Measurements from ENCODE around the gene ZCCHC3.

ZCCHC3 gene

DNA sequence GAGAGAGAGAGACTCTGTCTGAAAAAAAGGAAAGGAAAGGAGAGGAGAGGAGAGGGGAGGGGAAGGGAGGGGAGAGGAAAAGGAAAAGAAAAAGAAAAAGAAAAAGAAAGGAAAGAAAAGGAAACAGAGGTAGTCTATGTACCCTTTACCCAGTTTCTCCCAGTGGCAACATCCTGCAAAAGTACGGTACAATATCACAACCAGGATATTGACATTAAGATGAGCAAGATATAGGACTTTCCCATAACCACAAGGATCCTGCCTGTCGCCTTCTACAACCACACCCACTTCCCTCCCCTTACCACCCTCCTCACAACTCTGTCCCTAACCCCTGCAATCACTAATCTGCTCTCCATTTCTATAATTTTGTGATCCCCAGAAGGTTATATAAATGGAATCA is 10.9 kb upstream of the ZCCHC3 start:
- Histone ChIP-seq H3K27me3 (ENCODE audit: insufficient read depth, low read length) (peaks cover 14% of the 10 kb centered on the region), H3K27ac (ENCODE audit: low read length) (no peak overlapping the region), H3K36me3 (ENCODE audit: insufficient read depth, low read depth, low read length) (no peaks in the 10 kb centered on the region; the same call in 1 of the 2 replicates), H3K9me3 (ENCODE audit: insufficient read depth, low read depth, low read length) (no peaks in the 10 kb centered on the region), H3K4me1 (ENCODE audit: insufficient read depth, low read length) (peaks cover 3% of the 10 kb centered on the region; the same call in 1 of the 2 replicates), H3K9ac (ENCODE audit: low read depth, low read length) (no peak overlapping the region), H3K4me3 (ENCODE audit: low read length) (no peak overlapping the region)

DNA sequence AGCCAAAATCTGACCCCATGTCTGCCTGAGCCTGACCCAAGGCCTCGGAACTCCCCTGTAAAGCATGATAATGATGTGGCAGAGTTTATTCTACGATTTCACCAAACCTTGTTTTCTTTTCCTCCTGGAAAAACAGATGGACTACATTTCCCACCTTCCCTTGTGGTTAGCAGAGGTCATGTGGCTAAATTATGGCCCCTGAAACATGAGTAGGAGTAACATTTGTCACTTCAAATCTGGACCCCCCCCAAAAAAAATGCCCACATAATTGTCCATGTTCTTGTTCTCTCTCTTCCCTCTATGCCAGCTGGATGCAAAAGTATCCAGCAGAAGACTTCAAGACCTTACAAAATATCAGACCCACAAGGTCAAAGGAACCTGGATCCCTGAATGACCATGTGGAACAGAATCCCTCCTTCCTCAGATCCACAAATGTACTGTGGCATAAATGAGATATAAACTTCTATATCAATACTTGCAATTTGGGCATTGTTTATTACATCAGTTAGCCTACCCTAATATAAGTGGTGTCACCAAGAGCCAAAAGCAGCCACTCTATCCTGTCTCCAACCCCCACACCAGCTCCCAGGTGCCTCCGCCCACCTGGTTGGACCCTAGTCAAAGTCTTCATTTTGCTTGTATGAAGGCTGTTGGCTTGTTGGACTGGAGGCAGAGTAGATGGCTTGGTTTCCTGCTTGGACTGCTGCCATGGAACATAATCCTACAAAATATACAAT is 8.2 kb upstream of the ZCCHC3 start:
- Histone ChIP-seq H3K9ac (ENCODE audit: low read depth, low read length) (peak overlapping the region; percentile 95; the same call in 1 of the 2 replicates), H3K9me3 (ENCODE audit: insufficient read depth, low read depth, low read length) (no peaks in the 10 kb centered on the region), H3K27me3 (ENCODE audit: insufficient read depth, low read length) (peaks cover 27% of the 10 kb centered on the region), H3K4me3 (ENCODE audit: low read length) (peak overlapping the region; percentile 99), H3K36me3 (ENCODE audit: insufficient read depth, low read depth, low read length) (no peaks in the 10 kb centered on the region), H3K4me1 (ENCODE audit: insufficient read depth, low read length) (peaks cover 3% of the 10 kb centered on the region; the same call in 1 of the 2 replicates), H3K27ac (ENCODE audit: low read length) (no peak overlapping the region)

DNA sequence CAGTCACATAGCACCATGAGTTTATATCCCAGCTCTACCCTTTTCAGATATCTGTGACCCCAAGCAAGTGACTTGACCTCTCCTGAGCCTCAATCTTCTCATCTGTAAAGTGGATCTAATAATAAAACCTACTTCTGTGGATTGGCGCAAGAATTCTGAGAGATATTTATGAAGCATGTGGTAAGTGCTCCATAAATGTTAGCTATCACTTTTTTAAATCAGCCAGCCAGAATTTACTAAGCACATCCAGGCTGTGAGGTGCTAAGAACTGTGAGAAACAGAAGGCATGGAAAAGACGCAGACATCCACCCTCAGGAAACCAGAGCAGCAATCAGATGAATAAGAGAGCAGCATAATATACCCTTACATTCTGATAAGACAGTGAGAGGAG is 7.7 kb upstream of the ZCCHC3 start:
- H3K9ac ChIP-seq (ENCODE audit: low read depth, low read length): peak overlapping the region; percentile 95
- H3K4me3 ChIP-seq (ENCODE audit: low read length): peak overlapping the region; percentile 99
- no peaks in the 10 kb centered on the region for H3K9me3 ChIP-seq (ENCODE audit: insufficient read depth, low read depth, low read length)
- H3K36me3 ChIP-seq (ENCODE audit: insufficient read depth, low read depth, low read length): no peaks in the 10 kb centered on the region
- H3K27me3 ChIP-seq (ENCODE audit: insufficient read depth, low read length): peaks cover 31% of the 10 kb centered on the region
- H3K4me1 ChIP-seq (ENCODE audit: insufficient read depth, low read length): peaks cover 3% of the 10 kb centered on the region; the same call in 1 of the 2 replicates
- peak overlapping the region; percentile 72 for H3K27ac ChIP-seq (ENCODE audit: low read length)

DNA sequence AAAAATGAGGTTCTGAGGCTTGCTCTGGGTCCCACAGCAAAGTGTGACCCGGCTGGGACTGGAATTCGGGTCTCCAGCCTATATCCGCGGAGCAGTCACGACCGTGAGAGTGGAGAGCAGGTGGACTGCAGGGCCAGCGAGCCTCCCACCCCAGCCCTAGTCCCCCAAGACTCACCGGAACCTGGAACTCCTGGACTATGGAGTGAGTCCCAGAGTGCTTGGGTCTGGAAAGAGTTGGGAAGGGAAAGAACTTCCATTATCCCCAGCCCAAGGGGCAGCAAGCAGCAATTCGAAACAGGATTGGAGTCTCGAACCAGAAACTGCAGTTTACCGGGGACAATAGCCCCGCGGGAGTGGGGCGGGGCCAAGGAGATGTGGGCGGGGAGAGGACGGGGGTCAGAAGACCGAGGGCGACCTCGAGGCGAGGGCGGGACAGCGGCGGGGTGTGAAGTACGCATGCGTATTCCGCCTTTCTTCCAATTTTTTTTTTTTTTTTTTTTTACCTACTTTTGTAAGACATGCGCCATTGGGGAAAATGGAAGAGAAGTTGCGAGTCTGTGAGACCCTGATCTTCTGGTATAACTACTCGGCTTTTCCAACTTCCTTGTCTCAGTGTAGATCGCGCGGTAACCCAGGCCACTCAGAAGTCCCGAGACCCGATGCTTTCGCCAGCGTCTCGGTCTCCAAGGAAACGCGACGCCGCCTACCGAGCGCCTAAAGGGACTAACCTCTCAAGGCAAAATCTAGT is 7.1 kb upstream of the ZCCHC3 start, which contains the start of gene C20orf96:
C20orf96 (minus strand) TSS at position 667 of the 748 bp plus-strand sequence; CDS start at position 527, 140 bp downstream.
- peak within 1 kb of the TSS; percentile 99 for H3K4me3 ChIP-seq (ENCODE audit: low read length)
- peak within 1 kb of the TSS; percentile 95 for H3K9ac ChIP-seq (ENCODE audit: low read depth, low read length)
- H3K27me3 ChIP-seq (ENCODE audit: insufficient read depth, low read length): peaks cover 37% of the 10 kb centered on the region
- H3K4me1 ChIP-seq (ENCODE audit: insufficient read depth, low read length): peaks cover 3% of the 10 kb centered on the region; the same call in 1 of the 2 replicates
- no peaks in the 10 kb centered on the region for H3K9me3 ChIP-seq (ENCODE audit: insufficient read depth, low read depth, low read length)
- H3K27ac ChIP-seq (ENCODE audit: low read length): peak within 1 kb of the TSS; percentile 72
- no peaks in the 10 kb centered on the region for H3K36me3 ChIP-seq (ENCODE audit: insufficient read depth, low read depth, low read length)

DNA sequence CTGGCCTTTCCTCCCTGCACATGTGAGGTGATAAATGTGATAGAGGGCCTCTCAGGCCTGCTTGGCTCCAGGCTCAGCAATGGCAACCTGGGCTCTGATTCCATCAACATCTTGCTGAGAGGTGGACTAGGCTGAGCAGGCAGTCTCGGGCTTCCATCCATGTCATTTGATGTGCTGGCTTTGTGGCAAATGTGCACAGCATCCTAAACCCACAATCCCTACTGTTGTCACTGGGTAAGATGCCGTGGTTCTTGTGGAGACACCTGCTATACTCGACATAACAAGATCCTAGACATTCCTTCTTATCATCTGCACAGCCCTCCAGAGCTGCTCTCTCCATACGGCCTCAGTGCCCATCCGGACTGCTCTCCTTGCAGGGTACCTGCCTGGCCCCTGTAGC is 2.8 kb upstream of the ZCCHC3 start:
- Histone ChIP-seq H3K9ac (ENCODE audit: low read depth, low read length) (no peak overlapping the region), H3K27ac (ENCODE audit: low read length) (no peak overlapping the region), H3K9me3 (ENCODE audit: insufficient read depth, low read depth, low read length) (no peaks in the 10 kb centered on the region), H3K4me1 (ENCODE audit: insufficient read depth, low read length) (peaks cover 6% of the 10 kb centered on the region; the same call in 1 of the 2 replicates), H3K4me3 (ENCODE audit: low read length) (no peak overlapping the region), H3K27me3 (ENCODE audit: insufficient read depth, low read length) (peaks cover 53% of the 10 kb centered on the region), H3K36me3 (ENCODE audit: insufficient read depth, low read depth, low read length) (no peaks in the 10 kb centered on the region; the same call in 1 of the 2 replicates)

DNA sequence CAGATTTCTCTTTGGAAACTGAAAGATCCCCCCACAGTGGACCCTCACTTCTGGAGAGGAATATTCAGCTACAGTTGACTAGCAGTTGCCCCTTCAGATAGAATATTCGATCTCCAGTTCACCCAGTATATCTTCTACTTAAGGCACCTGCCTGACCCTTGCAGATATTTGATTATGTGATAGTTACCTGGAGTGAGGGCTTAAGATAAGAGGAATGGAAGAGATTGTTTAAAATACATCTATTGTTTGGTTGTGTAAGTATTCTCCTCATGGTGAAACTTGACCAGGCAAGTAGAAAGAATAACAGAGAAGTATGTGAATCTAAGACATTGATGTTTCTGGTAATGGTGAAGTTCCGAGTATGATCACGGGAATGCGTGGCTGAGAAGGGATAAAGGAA is 1.6 kb upstream of the ZCCHC3 start:
- H3K27me3 ChIP-seq (ENCODE audit: insufficient read depth, low read length): peaks cover 53% of the 10 kb centered on the region
- H3K27ac ChIP-seq (ENCODE audit: low read length): no peak overlapping the region
- H3K9me3 ChIP-seq (ENCODE audit: insufficient read depth, low read depth, low read length): no peaks in the 10 kb centered on the region
- H3K4me1 ChIP-seq (ENCODE audit: insufficient read depth, low read length): peaks cover 15% of the 10 kb centered on the region; the same call in 1 of the 2 replicates
- H3K4me3 ChIP-seq (ENCODE audit: low read length): no peak overlapping the region
- peaks cover 3% of the 10 kb centered on the region; the same call in 1 of the 2 replicates for H3K36me3 ChIP-seq (ENCODE audit: insufficient read depth, low read depth, low read length)
- H3K9ac ChIP-seq (ENCODE audit: low read depth, low read length): no peak overlapping the region

DNA sequence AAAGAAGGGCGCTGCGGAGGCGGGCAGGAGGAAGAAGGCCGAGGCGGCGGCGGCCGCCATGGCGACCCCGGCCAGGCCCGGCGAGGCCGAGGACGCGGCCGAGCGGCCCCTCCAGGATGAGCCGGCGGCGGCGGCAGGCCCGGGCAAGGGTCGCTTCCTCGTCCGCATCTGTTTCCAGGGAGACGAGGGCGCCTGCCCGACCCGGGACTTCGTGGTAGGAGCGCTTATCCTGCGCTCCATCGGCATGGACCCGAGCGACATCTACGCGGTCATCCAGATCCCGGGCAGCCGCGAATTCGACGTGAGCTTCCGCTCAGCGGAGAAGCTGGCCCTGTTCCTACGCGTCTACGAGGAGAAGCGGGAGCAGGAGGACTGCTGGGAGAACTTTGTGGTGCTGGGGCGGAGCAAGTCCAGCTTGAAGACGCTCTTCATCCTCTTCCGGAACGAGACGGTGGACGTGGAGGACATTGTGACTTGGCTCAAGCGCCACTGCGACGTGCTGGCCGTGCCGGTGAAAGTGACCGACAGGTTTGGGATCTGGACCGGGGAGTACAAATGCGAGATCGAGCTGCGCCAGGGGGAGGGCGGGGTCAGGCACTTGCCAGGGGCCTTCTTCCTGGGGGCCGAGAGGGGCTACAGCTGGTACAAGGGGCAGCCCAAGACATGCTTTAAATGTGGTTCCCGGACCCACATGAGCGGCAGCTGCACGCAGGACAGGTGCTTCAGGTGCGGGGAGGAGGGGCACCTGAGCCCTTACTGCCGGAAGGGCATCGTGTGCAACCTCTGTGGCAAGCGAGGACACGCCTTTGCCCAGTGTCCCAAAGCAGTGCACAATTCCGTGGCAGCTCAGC is 780 bp downstream of the ZCCHC3 start:
- Histone ChIP-seq H3K9ac (ENCODE audit: low read depth, low read length) (peak overlapping the region; percentile 96), H3K36me3 (ENCODE audit: insufficient read depth, low read depth, low read length) (peaks cover 3% of the 10 kb centered on the region; the same call in 1 of the 2 replicates), H3K27ac (ENCODE audit: low read length) (peak overlapping the region; percentile 74), H3K27me3 (ENCODE audit: insufficient read depth, low read length) (peaks cover 32% of the 10 kb centered on the region), H3K9me3 (ENCODE audit: insufficient read depth, low read depth, low read length) (no peaks in the 10 kb centered on the region), H3K4me1 (ENCODE audit: insufficient read depth, low read length) (peaks cover 30% of the 10 kb centered on the region; the same call in 1 of the 2 replicates), H3K4me3 (ENCODE audit: low read length) (peak overlapping the region; percentile 95)

DNA sequence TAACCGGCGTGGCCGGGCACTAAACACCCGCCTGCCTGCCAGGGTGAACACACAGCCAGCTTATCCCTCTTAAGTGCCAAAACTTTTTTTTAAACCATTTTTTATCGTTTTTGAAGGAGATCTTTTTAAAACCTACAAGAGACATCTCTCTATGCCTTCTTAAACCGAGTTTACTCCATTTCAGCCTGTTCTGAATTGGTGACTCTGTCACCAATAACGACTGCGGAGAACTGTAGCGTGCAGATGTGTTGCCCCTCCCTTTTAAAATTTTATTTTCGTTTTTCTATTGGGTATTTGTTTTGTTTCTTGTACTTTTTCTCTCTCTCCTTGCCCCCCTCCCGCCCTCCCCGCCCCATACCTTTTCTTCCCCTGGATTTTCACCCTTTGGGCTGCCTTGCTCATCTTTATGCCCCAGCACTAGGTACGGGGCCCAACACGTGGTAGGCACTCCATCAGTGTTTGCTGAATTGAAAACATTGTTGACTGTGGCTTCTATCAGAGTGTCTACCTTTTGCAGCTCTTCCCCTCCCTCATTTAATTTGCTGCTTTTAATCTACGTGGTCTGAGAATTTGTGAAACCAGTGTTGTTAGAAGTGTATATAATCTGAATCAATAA is 1.5 kb downstream of the ZCCHC3 start:
- peaks cover 3% of the 10 kb centered on the region; the same call in 1 of the 2 replicates for H3K36me3 ChIP-seq (ENCODE audit: insufficient read depth, low read depth, low read length)
- peaks cover 30% of the 10 kb centered on the region; the same call in 1 of the 2 replicates for H3K4me1 ChIP-seq (ENCODE audit: insufficient read depth, low read length)
- peak overlapping the region; percentile 96; the same call in 1 of the 2 replicates for H3K9ac ChIP-seq (ENCODE audit: low read depth, low read length)
- no peak overlapping the region for H3K27ac ChIP-seq (ENCODE audit: low read length)
- H3K27me3 ChIP-seq (ENCODE audit: insufficient read depth, low read length): peaks cover 26% of the 10 kb centered on the region
- H3K4me3 ChIP-seq (ENCODE audit: low read length): peak overlapping the region; percentile 95
- H3K9me3 ChIP-seq (ENCODE audit: insufficient read depth, low read depth, low read length): no peaks in the 10 kb centered on the region

DNA sequence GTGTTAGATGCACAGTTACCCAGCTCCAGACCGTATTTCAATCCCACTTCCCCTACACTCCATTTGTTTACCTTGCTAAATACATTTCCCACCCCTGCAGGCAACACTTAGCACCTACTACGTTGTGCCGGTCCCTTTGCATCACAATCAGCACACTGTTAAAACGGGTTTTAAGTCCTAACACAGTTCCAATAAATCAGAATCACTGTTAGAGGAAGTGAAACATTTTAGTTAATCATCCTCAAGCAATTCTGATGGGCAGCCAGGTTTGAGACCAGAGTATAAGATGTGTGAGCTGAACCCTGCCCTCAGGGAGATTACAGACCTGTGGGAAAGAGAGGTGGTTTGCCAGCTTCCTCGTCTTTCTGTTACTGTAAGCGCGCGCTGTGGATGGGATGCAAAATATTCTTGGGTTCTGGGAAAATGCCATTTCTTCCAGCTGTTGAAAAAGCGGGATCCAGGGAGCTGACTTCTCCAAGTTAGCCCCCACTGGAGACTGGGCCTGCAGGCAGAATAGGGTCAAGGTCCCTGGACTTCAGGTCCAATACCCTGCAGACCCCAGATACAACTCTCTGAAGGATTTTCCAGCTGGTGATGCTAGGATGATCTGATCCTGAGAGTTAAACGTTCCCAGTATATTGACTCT is 3.1 kb downstream of the ZCCHC3 start:
- H3K27me3 ChIP-seq (ENCODE audit: insufficient read depth, low read length): peaks cover 13% of the 10 kb centered on the region
- peak overlapping the region; percentile 96; the same call in 1 of the 2 replicates for H3K9ac ChIP-seq (ENCODE audit: low read depth, low read length)
- peak overlapping the region; percentile 75 for H3K27ac ChIP-seq (ENCODE audit: low read length)
- H3K4me3 ChIP-seq (ENCODE audit: low read length): peak overlapping the region; percentile 95
- H3K36me3 ChIP-seq (ENCODE audit: insufficient read depth, low read depth, low read length): peaks cover 3% of the 10 kb centered on the region; the same call in 1 of the 2 replicates
- no peaks in the 10 kb centered on the region for H3K9me3 ChIP-seq (ENCODE audit: insufficient read depth, low read depth, low read length)
- H3K4me1 ChIP-seq (ENCODE audit: insufficient read depth, low read length): peaks cover 30% of the 10 kb centered on the region; the same call in 1 of the 2 replicates

All from iPS-20b (cell line).